ENCODE results near the gene LMNA.

DNA sequence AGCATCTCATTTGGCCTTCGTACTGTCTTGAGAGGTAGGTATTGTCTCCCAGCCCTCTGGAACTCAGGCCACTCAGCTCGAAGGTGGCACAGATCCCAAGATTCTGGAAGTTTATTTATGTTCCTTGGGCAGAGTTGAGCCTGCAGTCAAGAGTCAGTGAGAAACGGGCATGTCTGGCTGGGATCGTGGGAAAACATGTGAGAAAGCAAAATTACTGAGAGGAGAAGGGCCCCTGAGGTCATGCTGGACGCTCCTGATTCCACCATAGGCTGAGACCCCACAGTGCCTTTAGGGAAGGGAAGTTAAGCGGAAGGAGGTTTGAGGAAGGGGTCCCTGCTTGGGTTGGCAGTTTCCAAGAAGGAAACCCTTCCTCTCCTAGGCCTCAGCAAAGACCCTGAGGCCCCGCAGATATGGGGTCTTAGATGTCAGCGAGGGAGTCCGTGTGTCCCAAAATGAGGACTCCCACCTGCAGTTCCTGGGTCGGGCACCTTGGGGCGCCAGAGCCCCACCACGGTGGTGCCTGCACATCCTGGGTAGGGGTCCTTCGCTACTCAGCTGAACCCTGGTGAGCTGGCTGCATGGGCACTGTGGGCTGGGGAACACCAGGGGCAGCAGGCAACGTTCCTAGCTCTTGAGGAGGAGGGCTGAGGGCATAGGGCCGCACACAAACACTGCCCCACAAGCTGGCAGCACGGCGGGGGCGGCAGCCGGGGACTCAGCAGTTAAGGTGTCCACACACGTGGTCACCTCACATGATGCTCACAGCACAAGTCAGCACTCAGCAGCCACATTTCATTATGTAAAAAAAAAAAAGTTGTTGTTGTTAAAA is 26.6 kb downstream of the LMNA start:
- TF ChIP-seq EZH2phosphoT487 (IDR thresholded peaks at IDR 0.05; ENCODE audit: borderline replicate concordance, low read depth, low read length) (no peak), CTCF (conservative IDR thresholded peaks at IDR 0.05; ENCODE audit: low read length) (peak; percentile 92)

Data from OCI-LY7 (cell line).